Activated T-cell treated with anti-CD3 and anti-CD28 coated beads, Interleukin-2, amount 50 U/mL, for 72 hours (primary cell): ENCODE results near the gene LIN7A. TPM values are rescaled to one million over a fixed set of nuclear protein-coding genes. Genes with fewer than 3 reads are reported as not detected.

Source experiments
- ATAC-seq, 2 donors: fragments of 150-1000 bp; cut with Tn5 transposase; replicated peaks in 1 of 2; 2 replicates each; pipeline ENCODE4 v1.10.0; 2021; ENCODE audit warnings: moderate library complexity in 2 of 2, mild to moderate bottlenecking in 1 of 2
- DNase-seq, 2 donors: peaks; one replicate each; pipeline ENCODE4 v3.0.0; 2021 to 2022; ENCODE audit warnings: mixed read lengths in 1 of 2
- H3K27ac Mint-ChIP-seq: one replicate; pipeline ENCODE4 v1.8.0; 2022; ENCODE audit warnings: mild to moderate bottlenecking, moderate library complexity, mixed read lengths
- H3K27me3 Mint-ChIP-seq: one replicate; pipeline ENCODE4 v1.8.0; 2022; ENCODE audit warnings: low read depth, mixed read lengths
- H3K36me3 Mint-ChIP-seq, 2 donors: one replicate each; pipeline ENCODE4 v1.8.0; 2022; ENCODE audit warnings: mixed read lengths in 2 of 2, mild to moderate bottlenecking in 1 of 2; ENCODE audit not compliant: insufficient read depth in 2 of 2
- H3K4me1 Mint-ChIP-seq: one replicate; pipeline ENCODE4 v1.8.0; 2022; ENCODE audit warnings: low read depth, mixed read lengths
- H3K4me3 Mint-ChIP-seq, 2 donors: one replicate each; pipeline ENCODE4 v1.8.0; 2022; ENCODE audit warnings: mild to moderate bottlenecking in 2 of 2, mixed read lengths in 2 of 2, moderate library complexity in 2 of 2
- H3K9me3 Mint-ChIP-seq, 2 donors: one replicate each; pipeline ENCODE4 v1.8.0; 2022; ENCODE audit warnings: mixed read lengths in 2 of 2
- total RNA-seq, 2 donors: library from RNA; stranded (reverse); gene quantifications; one replicate each; pipeline ENCODE4 v1.2.3, GENCODE V29; 2022

Gene LIN7A
- total RNA-seq, 2 donors from 2014 or later: not detected

GRCh38 chr12:80838708-80839107, 99.0 kb downstream of the LIN7A start:
- no peaks in the 10 kb centered on the region for H3K36me3 Mint-ChIP-seq
- ATAC-seq: no peak
- H3K4me3 Mint-ChIP-seq: no peak overlapping the region
- no peaks in the 10 kb centered on the region for H3K4me1 Mint-ChIP-seq
- H3K27me3 Mint-ChIP-seq: no peaks in the 10 kb centered on the region
- H3K27ac Mint-ChIP-seq: no peak overlapping the region
- H3K9me3 Mint-ChIP-seq: peaks cover 4 to 5% of the 10 kb centered on the region in 2 donors
- no peak for DNase-seq

GRCh38 chr12:80838024-80838658, 99.6 kb downstream of the LIN7A start:
- Mint-ChIP-seq H3K27me3 (no peaks in the 10 kb centered on the region), H3K4me1 (no peaks in the 10 kb centered on the region), H3K4me3 (no peak overlapping the region), H3K9me3 (peaks cover 6 to 10% of the 10 kb centered on the region in 2 donors), H3K27ac (no peak overlapping the region), H3K36me3 (no peaks in the 10 kb centered on the region)
- no peak for ATAC-seq
- no peak for DNase-seq

DNA sequence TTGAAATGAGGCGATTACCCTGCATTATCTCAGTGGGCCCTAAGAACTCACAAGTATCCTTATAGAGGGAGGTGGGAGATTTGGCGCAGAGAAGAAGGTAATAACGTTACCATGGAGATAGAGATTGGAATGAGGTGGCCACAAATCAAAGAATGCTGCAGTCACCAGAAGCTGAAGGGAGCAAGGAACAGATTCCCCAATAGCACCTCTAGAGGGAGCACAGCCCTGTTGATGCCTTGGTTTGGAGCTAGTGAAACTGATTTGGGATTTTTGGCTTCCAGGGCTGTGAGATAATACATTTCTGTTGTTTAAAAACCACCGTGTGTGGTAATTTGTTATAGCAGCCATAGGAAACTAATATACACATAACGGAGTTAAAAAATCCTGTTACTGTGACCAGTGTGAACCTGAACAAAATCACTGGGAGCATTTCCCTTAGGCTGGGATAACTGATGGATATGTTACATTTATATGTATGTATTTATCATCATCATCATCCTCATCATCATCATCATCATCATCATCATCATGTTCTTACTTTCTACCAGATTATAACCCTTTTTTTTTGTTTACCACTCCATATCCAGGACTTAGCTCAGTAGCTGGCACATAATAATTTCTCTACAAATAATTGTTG, 100.3 kb downstream of the LIN7A start:
- no peaks in the 10 kb centered on the region for H3K4me1 Mint-ChIP-seq
- H3K9me3 Mint-ChIP-seq: peaks cover 7 to 11% of the 10 kb centered on the region in 2 donors
- no peak for ATAC-seq
- H3K27me3 Mint-ChIP-seq: no peaks in the 10 kb centered on the region
- H3K4me3 Mint-ChIP-seq: no peak overlapping the region
- DNase-seq: no peak
- H3K36me3 Mint-ChIP-seq: no peaks in the 10 kb centered on the region
- H3K27ac Mint-ChIP-seq: no peak overlapping the region

DNA sequence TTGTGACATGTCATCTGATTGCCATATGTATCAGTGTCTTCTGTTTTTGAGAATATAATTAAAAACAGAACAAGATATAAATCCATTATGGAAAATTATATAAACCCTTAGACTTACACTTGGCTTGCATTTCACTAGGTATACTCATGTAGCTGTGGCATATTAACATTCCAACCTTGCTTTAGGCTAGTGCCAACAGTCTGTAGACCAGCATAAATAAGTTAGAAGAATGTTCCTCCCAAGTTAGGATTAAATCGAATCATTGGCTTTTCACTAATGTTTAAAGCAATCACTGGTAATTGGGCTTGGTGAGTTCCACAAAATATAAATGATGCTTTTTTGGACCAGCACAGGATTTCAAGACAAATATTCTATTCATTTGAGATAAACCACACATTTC, 103.0 kb downstream of the LIN7A start:
- Mint-ChIP-seq H3K4me3 (no peak overlapping the region), H3K4me1 (no peaks in the 10 kb centered on the region), H3K9me3 (peaks cover 5 to 12% of the 10 kb centered on the region in 2 donors), H3K27me3 (no peaks in the 10 kb centered on the region), H3K27ac (no peak overlapping the region), H3K36me3 (no peaks in the 10 kb centered on the region)
- DNase-seq (no peak), ATAC-seq (no peak)

GRCh38 chr12:80830533-80831088, 107.1 kb downstream of the LIN7A start:
- ATAC-seq (no peak), DNase-seq (no peak)
- H3K27me3 Mint-ChIP-seq: no peaks in the 10 kb centered on the region
- no peaks in the 10 kb centered on the region for H3K4me1 Mint-ChIP-seq
- no peak overlapping the region for H3K4me3 Mint-ChIP-seq
- peaks cover 5 to 13% of the 10 kb centered on the region in 2 donors for H3K9me3 Mint-ChIP-seq
- no peak overlapping the region for H3K27ac Mint-ChIP-seq
- no peaks in the 10 kb centered on the region for H3K36me3 Mint-ChIP-seq

DNA sequence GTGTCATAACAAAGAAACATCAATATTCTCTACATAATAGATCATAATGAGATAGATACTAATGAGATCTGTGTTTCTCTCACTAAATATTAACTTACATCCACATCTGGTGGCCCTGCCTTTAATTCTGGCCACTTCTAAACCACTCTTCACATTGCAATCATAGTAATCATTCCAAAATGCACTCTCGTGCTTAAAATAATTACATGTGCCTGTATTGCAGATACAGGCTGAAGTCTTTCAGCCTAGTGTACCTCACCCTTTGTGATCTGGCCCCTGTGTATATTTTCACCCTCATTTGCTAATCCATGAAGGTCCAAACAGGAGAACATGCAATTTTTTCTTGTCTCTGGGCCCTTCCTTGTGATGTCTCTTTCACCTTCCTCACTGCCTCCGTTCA, 108.0 kb downstream of the LIN7A start:
- H3K27me3 Mint-ChIP-seq: no peaks in the 10 kb centered on the region
- H3K4me1 Mint-ChIP-seq: no peaks in the 10 kb centered on the region
- DNase-seq (no peak), ATAC-seq (no peak)
- no peak overlapping the region for H3K4me3 Mint-ChIP-seq
- no peak overlapping the region for H3K27ac Mint-ChIP-seq
- peaks cover 5 to 13% of the 10 kb centered on the region in 2 donors for H3K9me3 Mint-ChIP-seq
- no peaks in the 10 kb centered on the region for H3K36me3 Mint-ChIP-seq

DNA sequence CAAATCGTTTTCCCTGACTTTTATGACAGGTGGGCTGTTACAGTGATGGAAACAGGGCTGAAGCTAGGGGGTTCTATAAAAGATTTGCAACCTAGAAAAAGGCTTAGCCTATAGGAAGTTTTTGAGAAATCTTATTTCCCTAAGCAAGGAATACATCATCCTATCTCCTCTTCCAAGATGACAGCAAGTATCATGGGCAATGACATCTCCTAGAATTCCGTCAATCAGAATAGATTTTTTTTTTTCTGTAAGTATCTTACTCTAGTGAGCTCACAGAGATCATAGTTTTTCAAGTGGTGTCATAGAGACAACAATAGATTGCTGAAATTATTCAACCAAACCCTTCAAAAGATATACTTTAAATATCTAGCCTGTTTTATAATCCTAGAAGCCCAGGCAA, 112.2 kb downstream of the LIN7A start:
- Mint-ChIP-seq H3K4me1 (no peaks in the 10 kb centered on the region), H3K27me3 (no peaks in the 10 kb centered on the region), H3K9me3 (peaks cover 2 to 3% of the 10 kb centered on the region in 2 donors), H3K36me3 (no peaks in the 10 kb centered on the region), H3K27ac (no peak overlapping the region), H3K4me3 (no peak overlapping the region)
- DNase-seq: no peak
- ATAC-seq: no peak

DNA sequence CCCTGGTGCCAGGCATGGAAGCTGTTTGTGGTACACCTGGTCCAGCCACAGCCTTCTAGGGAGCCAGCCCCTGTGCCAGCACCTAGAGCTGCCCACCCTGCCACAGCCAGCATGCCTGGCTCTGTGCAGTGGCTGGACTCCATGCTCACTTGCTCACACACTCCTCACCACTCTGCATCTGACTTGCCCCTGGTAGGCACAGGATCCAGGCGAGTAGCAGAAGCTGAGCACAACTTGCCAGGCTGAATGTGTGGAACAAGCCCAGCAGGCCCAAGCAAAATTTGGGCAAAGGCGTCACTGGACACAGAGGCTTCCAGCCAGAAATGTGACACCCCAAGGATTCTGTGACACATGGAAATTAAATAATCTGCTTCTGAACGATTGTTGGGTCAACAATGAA, 114.3 kb downstream of the LIN7A start:
- no peaks in the 10 kb centered on the region for H3K36me3 Mint-ChIP-seq
- no peak overlapping the region for H3K4me3 Mint-ChIP-seq
- H3K4me1 Mint-ChIP-seq: no peaks in the 10 kb centered on the region
- no peaks in the 10 kb centered on the region for H3K27me3 Mint-ChIP-seq
- ATAC-seq (no peak), DNase-seq (no peak)
- no peak overlapping the region for H3K27ac Mint-ChIP-seq
- peaks cover 2 to 3% of the 10 kb centered on the region in 2 donors for H3K9me3 Mint-ChIP-seq

DNA sequence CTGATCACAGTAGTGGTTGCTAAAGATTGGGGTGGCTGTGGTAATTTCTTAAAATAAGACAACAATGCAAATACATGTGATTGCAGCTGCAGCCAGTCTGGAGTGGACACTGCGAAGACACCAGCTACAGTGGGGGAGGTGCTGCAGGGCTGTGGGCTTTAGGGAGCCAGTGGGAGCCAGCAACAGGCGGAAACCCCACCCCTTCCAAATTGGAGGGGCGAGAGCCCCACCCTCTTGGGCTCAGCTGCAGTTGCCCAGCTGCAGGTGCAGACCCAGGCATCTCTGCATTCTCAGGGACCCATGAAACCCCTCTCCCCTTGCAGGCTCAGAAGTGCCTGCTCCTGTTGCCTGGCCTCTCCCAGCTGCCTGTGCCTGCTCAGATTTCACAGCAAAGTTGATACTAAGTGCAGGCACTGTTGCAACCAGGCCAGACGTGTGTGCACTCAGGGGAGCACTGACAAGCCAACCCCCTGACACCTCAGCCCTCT, 116.2 kb downstream of the LIN7A start:
- Mint-ChIP-seq H3K4me1 (no peaks in the 10 kb centered on the region), H3K27ac (no peak overlapping the region), H3K4me3 (no peak overlapping the region), H3K36me3 (no peaks in the 10 kb centered on the region), H3K27me3 (no peaks in the 10 kb centered on the region), H3K9me3 (peaks cover 2% of the 10 kb centered on the region in 2 donors)
- DNase-seq (no peak), ATAC-seq (no peak)

- no peak overlapping the region for H3K4me3 Mint-ChIP-seq
These were observed 118.9 kb downstream of the LIN7A start for GRCh38 chr12:80818878-80819277.

GRCh38 chr12:80815351-80815750, 122.4 kb downstream of the LIN7A start:
- no peak for DNase-seq

More at GRCh38 chr12:80818878-80819277, 118.9 kb downstream of the LIN7A start:
- Mint-ChIP-seq H3K4me1 (no peaks in the 10 kb centered on the region), H3K27me3 (no peaks in the 10 kb centered on the region), H3K36me3 (no peaks in the 10 kb centered on the region), H3K9me3 (peaks cover 2% of the 10 kb centered on the region in 2 donors), H3K27ac (no peak overlapping the region)
- ATAC-seq: no peak
- no peak for DNase-seq

GRCh38 chr12:80814453-80814852, 123.3 kb downstream of the LIN7A start:
- Mint-ChIP-seq H3K4me1 (no peaks in the 10 kb centered on the region), H3K36me3 (no peaks in the 10 kb centered on the region), H3K27ac (no peak overlapping the region), H3K9me3 (peaks cover 0 to 3% of the 10 kb centered on the region in 2 donors), H3K27me3 (no peaks in the 10 kb centered on the region), H3K4me3 (no peak overlapping the region)
- ATAC-seq (no peak), DNase-seq (no peak)

More at GRCh38 chr12:80815351-80815750, 122.4 kb downstream of the LIN7A start:
- Mint-ChIP-seq H3K27me3 (no peaks in the 10 kb centered on the region), H3K4me1 (no peaks in the 10 kb centered on the region), H3K9me3 (peaks cover 0 to 3% of the 10 kb centered on the region in 2 donors), H3K36me3 (no peaks in the 10 kb centered on the region), H3K4me3 (no peak overlapping the region), H3K27ac (no peak overlapping the region)
- ATAC-seq: no peak

- Mint-ChIP-seq H3K9me3 (peaks cover 0 to 3% of the 10 kb centered on the region in 2 donors), H3K4me1 (no peaks in the 10 kb centered on the region), H3K27ac (no peak overlapping the region), H3K36me3 (no peaks in the 10 kb centered on the region), H3K4me3 (no peak overlapping the region), H3K27me3 (no peaks in the 10 kb centered on the region)
- DNase-seq (no peak), ATAC-seq (no peak)
These were observed 123.9 kb downstream of the LIN7A start for GRCh38 chr12:80813820-80814219.
